Activated naive CD8-positive, alpha-beta T cell treated with anti-CD3 and anti-CD28 coated beads, Interleukin-2, amount 50 U/mL, for 24 hours (primary cell): ENCODE data around the gene RHD.
"Not testable (repeated sequence)": the region's sequence is repeated elsewhere in the genome, so short reads cannot be mapped to it uniquely, and the experiment has no call there.

ENCODE experiments used
- ATAC-seq: fragments of 150-1000 bp; cut with Tn5 transposase; one replicate; pipeline ENCODE4 v1.10.0; 2021
- DNase-seq: peaks from one replicate; pipeline ENCODE4 v3.0.0; 2021
- H3K27ac Mint-ChIP-seq: one replicate; pipeline ENCODE4 v1.8.0; 2021; ENCODE audit warnings: mild to moderate bottlenecking, mixed read lengths
- H3K27me3 Mint-ChIP-seq: one replicate; pipeline ENCODE4 v1.8.0; 2021; ENCODE audit warnings: mixed read lengths
- H3K36me3 Mint-ChIP-seq: one replicate; pipeline ENCODE4 v1.8.0; 2021; ENCODE audit warnings: low read depth, mixed read lengths
- H3K4me1 Mint-ChIP-seq: one replicate; pipeline ENCODE4 v1.8.0; 2021; ENCODE audit warnings: mixed read lengths
- H3K4me3 Mint-ChIP-seq: one replicate; pipeline ENCODE4 v1.8.0; 2021; ENCODE audit warnings: mild to moderate bottlenecking, moderate library complexity, mixed read lengths
- H3K9me3 Mint-ChIP-seq: one replicate; pipeline ENCODE4 v1.8.0; 2021; ENCODE audit warnings: mixed read lengths

The RHD gene

DNA sequence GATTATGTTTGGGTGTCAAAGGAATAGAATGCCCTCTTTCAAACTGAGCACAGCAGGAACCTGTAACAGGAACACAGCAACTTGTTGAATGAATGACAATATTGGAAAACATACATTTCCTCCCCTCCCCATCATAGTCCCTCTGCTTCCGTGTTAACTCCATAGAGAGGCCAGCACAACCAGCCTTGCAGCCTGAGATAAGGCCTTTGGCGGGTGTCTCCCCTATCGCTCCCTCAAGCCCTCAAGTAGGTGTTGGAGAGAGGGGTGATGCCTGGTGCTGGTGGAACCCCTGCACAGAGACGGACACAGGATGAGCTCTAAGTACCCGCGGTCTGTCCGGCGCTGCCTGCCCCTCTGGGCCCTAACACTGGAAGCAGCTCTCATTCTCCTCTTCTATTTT is at the start of gene RHD:
RHD (plus strand) TSS at position 272 of the 400 bp plus-strand sequence; CDS start at position 311, 39 bp downstream.
- H3K27me3 Mint-ChIP-seq, H3K4me1 Mint-ChIP-seq, H3K27ac Mint-ChIP-seq, ATAC-seq, H3K36me3 Mint-ChIP-seq, DNase-seq, H3K4me3 Mint-ChIP-seq, H3K9me3 Mint-ChIP-seq: not testable (repeated sequence)

DNA sequence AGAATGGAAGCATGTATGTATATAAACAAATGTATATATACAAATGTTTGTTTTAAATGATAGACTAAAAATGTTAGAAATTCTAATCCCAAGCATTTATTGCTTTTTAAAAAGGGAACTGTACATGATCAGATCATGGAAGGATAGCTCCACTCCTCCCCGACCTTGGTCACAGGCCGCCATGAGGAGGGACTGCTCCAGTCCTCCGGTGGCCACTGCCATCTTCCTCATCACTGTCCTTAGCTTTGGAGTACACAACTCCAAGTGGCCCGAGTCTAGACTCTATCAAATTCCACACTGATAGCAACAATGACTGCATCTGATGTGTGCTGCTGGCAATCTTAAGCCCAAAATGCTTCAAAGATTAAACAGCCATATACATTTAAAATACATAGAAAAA is 49.7 kb upstream of the RHD start:
- DNase-seq, result no peak
- H3K4me3 Mint-ChIP-seq, result no peak overlapping the region
- H3K9me3 Mint-ChIP-seq, result no peaks in the 10 kb centered on the region
- no peaks in the 10 kb centered on the region for H3K27me3 Mint-ChIP-seq
- no peaks in the 10 kb centered on the region for H3K4me1 Mint-ChIP-seq
- no peak overlapping the region for H3K27ac Mint-ChIP-seq
- H3K36me3 Mint-ChIP-seq, result peaks cover 35% of the 10 kb centered on the region
- ATAC-seq, result no peak

DNA sequence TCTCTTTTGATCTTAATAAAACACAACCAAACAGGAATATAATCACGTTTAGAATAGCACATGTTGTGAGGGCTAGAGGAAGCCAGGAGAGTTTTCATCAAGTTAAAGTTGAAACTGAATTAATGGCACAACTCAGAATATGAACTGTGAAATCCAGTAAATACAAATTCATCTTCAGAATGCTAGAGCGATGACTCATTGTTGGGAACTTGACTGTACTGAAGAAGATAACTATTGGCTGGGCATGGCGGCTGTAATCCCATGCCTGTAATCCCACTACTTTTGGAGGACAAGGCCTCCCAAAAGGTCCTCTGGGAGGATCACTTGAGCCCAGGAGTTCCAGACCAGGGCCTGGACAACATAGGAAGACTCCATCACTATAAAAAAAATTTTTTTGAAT is 48.8 kb upstream of the RHD start:
- no peaks in the 10 kb centered on the region for H3K9me3 Mint-ChIP-seq
- peaks cover 6% of the 10 kb centered on the region for H3K4me1 Mint-ChIP-seq
- no peaks in the 10 kb centered on the region for H3K27me3 Mint-ChIP-seq
- no peak overlapping the region for H3K27ac Mint-ChIP-seq
- no peak overlapping the region for H3K4me3 Mint-ChIP-seq
- no peak for ATAC-seq
- DNase-seq, result no peak
- peaks cover 40% of the 10 kb centered on the region for H3K36me3 Mint-ChIP-seq

DNA sequence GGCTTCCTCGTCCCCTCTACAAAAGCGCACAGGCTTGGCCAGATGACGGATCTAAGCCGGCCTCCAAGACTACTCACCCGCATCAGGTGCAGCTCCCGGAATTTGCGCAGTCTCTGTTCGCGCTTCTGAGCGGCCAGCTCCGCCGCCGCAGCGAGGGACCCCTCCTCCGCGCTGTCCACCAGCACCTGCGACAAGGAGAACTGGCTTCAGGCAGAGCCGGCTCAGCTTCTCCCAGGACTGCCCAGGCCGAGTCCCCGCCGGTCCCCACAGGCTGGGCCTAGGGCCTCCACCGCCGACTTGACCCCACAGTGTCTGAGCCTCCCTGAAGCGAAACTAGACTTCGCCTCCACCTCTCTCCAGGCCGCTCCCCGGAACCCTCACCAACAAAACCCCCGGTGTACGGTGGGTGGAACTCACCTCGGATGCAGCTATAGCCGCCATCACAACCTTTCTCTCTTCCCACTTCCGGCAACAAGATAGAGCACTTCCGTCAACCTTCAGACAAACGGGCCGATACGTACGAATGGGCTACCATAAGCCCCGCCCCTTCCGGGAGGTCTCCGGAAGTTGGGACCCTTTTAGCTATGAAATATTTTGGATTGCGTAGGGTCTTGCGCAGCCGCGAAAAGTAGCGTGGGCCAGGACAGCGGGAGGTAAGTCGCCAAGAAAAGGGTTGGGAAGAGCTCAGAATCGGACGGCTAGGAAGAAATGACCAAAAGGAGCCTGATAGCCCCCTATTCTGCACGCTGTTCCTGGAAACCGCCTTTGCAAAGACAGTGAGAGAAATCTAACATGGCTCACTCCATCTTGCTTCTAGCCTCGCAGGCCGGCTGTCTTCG is 40.1 kb upstream of the RHD start, which contains the start of gene SYF2:
SYF2 (minus strand) TSS at position 476 of the 839 bp plus-strand sequence; CDS start at position 441, 35 bp downstream.
- H3K4me3 Mint-ChIP-seq, result no peak within 1 kb of the TSS

DNA sequence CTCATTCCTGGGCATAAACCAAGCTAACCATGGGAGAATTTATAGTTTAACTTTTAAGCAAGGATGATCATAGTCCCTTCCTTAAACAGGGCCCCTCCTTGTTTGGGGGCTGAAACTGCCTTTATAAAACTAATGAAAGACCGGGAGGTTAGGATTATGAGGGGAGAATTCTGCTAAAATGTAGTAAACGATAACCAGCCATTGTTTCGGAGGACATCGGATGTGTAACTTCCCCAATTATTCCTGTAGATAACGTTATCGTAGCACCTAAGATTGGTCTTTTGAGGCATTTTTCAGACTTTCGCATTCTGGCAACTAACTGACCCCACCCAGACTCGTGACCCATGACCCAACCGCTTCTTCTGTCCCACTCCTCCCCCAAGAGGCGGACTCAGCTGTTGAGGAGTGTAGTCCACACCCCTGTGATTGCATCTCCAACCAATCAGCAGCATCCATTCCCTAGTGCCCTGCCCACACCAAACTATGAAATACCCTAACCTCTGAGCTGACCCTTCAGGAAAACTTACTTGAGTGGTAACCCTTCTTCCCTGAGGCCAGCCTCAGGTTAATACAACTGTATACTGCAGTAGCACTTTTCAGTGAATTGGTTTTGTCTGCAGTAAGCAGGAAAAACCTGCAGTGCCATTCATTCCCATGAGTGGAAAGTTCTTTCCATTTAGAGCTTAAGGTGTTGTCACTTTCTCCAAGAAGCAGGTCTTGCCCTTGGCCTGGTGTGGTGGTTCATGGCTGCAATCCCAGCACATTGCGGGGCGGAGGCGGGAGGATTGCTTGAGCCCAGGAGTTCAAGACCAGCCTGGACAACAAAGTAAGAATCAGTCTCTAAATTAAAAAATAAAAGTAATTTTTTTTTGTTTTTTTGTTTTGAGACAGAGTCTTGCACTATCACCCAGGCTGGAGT is 39.2 kb upstream of the RHD start:
- no peaks in the 10 kb centered on the region for H3K27me3 Mint-ChIP-seq
- H3K27ac Mint-ChIP-seq, result no peak overlapping the region
- DNase-seq (peak; percentile 72), ATAC-seq (peak; percentile 88)
- no peak overlapping the region for H3K4me3 Mint-ChIP-seq
- no peaks in the 10 kb centered on the region for H3K9me3 Mint-ChIP-seq
- peaks cover 17% of the 10 kb centered on the region for H3K36me3 Mint-ChIP-seq
- peaks cover 46% of the 10 kb centered on the region for H3K4me1 Mint-ChIP-seq

More for the DNA sequence above, 40.1 kb upstream of the RHD start, which contains the start of gene SYF2:
- Mint-ChIP-seq H3K36me3 (peaks cover 24% of the 10 kb centered on the region), H3K9me3 (no peaks in the 10 kb centered on the region), H3K27ac (no peak within 1 kb of the TSS), H3K4me1 (peaks cover 44% of the 10 kb centered on the region), H3K27me3 (no peaks in the 10 kb centered on the region)
- peak; percentile 93 for DNase-seq
- peak; percentile 95 for ATAC-seq

DNA sequence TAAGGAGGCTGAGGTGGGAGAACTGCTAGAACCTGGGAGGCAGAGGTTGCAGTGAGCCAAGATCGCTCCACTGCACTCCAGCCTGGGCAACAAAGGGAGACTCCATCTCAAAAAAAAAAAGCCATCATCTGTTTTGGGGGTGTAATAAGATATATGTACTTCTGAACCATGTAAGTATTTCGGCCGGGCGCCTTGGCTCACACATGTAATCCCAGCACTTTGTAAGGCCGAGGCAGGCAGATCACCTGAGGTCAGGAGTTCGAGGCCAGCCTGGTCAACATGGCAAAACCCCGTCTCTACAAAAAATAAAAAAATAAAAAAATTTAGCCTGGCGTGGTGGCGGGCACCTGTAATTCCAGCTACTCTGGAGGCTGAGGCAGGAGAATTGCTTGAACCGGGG is 36.9 kb upstream of the RHD start:
- Mint-ChIP-seq H3K36me3 (peaks cover 13% of the 10 kb centered on the region), H3K4me1 (peaks cover 55% of the 10 kb centered on the region)
- DNase-seq, H3K4me3 Mint-ChIP-seq, H3K27me3 Mint-ChIP-seq, H3K9me3 Mint-ChIP-seq, ATAC-seq, H3K27ac Mint-ChIP-seq: not testable (repeated sequence)

DNA sequence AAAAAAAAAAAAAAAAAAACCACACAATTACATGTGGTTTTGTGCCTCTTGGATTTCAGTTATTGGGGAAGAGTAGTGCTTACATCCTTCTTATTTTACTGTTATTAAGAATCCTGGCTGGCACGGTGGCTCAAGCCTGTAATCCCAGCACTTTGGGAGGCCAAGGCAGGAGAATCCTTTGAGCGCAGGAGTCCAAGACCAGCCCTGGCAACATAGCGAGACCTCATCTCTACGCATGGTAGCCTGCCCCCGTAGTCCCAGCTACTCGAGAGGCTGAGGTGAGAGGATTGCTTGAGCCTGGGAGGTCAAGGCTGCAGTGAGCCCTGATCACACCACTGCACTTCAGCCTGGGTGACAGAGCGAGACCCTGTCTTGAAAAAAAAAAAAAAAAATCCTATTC is 36.0 kb upstream of the RHD start:
- peaks cover 57% of the 10 kb centered on the region for H3K4me1 Mint-ChIP-seq
- ATAC-seq, DNase-seq, H3K9me3 Mint-ChIP-seq, H3K27me3 Mint-ChIP-seq, H3K27ac Mint-ChIP-seq, H3K4me3 Mint-ChIP-seq: not testable (repeated sequence)
- peaks cover 15% of the 10 kb centered on the region for H3K36me3 Mint-ChIP-seq

DNA sequence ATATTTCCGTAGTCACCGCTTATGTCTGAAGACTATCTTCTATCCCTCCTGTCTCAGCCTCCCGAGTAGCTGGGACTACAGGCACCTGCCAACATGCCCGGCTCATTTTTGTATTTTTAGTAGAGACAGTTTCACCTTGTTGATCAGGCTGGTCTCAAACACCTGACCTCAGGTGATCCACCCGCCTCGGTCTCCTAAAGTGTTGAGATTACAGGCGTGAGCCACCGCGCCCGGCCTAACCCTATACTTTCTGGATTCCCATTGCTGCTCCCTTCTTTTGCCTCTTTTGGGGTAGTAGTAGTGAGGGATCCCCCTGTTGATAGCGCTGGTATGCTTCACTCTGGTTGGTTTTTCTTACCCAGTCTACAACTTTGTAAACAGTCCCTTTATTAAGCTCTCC is 34.3 kb upstream of the RHD start:
- ATAC-seq, result no peak
- peaks cover 28% of the 10 kb centered on the region for H3K36me3 Mint-ChIP-seq
- H3K4me3 Mint-ChIP-seq, result no peak overlapping the region
- no peak overlapping the region for H3K27ac Mint-ChIP-seq
- H3K9me3 Mint-ChIP-seq, result no peaks in the 10 kb centered on the region
- DNase-seq, result no peak
- no peaks in the 10 kb centered on the region for H3K27me3 Mint-ChIP-seq
- peaks cover 64% of the 10 kb centered on the region for H3K4me1 Mint-ChIP-seq

DNA sequence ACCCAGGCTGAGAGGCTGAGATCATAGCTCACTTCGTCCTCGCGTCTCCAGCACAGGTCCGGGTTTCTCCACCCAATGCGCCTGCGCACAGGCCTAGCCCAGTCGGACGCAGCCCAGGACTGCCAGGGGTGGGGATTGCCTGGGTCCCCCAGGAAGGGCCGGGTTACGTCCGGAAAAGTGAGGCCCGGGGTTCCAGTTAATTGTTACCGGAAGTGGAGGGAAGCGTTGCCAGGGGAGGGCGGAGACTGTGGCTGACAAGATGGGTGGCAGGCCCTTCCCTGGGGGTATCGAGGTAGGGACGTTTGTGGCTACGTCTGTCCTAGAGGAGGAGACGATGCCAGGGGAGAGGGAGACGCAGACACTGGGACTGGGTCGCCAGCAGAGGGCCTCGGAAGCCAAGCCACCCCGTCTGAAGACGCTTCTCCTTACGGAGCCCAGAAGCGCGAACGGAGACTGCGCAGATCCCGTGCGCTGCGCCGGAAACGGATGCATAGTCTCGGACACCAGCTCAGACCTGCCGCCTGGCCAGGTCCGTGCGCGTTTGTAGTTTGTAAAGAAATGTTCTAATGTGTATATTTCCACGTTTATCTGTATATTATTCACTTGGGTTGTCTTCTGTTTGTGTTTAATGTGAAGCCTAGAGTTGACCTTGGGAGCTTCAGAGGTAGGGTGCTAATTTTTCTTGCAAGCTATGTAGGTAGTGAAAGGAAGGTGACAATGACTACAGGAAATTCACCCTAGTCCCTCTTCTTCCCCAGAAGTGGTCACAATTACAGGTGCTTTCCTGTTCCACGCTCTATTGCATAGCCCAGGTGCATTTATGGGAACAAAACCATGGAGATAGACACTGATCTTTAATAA is 32.4 kb upstream of the RHD start:
- H3K4me1 Mint-ChIP-seq, result peaks cover 68% of the 10 kb centered on the region

DNA sequence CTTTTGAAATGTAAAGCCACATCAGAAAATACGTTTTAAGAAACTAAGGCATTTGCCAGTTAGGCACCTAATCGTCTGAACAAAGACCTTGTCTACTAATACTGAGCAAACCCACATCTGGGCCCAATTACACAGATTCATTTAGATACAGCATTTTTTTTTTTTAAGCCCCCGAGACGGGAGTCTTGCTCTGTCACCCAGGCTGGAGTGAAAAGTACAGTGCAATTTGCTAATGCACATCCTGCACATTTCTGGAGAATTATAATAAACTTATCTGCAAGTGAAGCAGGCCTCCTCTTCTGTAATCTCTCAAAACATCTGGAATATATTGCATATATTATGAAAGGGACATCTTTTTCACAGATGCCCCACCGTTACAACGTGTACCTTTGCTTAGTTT is 28.4 kb upstream of the RHD start:
- peaks cover 3% of the 10 kb centered on the region for H3K27me3 Mint-ChIP-seq
- H3K27ac Mint-ChIP-seq, result peak overlapping the region; percentile 33
- peak overlapping the region; percentile 15 for H3K4me3 Mint-ChIP-seq
- H3K4me1 Mint-ChIP-seq, result peaks cover 78% of the 10 kb centered on the region
- H3K36me3 Mint-ChIP-seq, result peaks cover 61% of the 10 kb centered on the region
- DNase-seq (no peak), ATAC-seq (no peak)
- H3K9me3 Mint-ChIP-seq, result no peaks in the 10 kb centered on the region

More for the DNA sequence above, 32.4 kb upstream of the RHD start:
- Mint-ChIP-seq H3K9me3 (no peaks in the 10 kb centered on the region), H3K4me3 (peak overlapping the region; percentile 88), H3K27ac (peak overlapping the region; percentile 95), H3K36me3 (peaks cover 39% of the 10 kb centered on the region), H3K27me3 (no peaks in the 10 kb centered on the region)
- DNase-seq (peak; percentile 94), ATAC-seq (peak; percentile 95)

DNA sequence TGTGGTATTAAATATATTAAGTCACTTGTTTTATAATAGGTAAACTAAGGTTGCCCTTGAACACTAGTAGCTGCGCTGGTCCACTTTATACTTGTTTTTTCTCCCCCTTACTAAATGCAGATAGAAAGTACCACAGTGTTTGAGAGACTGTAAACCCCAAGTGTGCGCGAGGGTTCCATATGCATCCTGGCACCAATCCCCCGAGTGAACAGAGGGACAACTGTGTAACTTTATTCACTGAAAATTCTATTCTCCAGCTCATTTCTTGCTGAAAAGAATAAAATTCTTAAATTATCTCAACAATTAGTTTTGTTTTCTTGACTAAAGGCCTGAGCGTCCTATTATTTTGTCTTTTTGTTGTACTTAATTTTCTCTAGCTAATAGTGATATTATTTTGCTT is 26.9 kb upstream of the RHD start:
- no peak for DNase-seq
- peak overlapping the region; percentile 98 for H3K27ac Mint-ChIP-seq
- no peak for ATAC-seq
- peaks cover 66% of the 10 kb centered on the region for H3K4me1 Mint-ChIP-seq
- H3K27me3 Mint-ChIP-seq, result peaks cover 3% of the 10 kb centered on the region
- H3K36me3 Mint-ChIP-seq, result peaks cover 57% of the 10 kb centered on the region
- peak overlapping the region; percentile 94 for H3K4me3 Mint-ChIP-seq
- H3K9me3 Mint-ChIP-seq, result no peaks in the 10 kb centered on the region

DNA sequence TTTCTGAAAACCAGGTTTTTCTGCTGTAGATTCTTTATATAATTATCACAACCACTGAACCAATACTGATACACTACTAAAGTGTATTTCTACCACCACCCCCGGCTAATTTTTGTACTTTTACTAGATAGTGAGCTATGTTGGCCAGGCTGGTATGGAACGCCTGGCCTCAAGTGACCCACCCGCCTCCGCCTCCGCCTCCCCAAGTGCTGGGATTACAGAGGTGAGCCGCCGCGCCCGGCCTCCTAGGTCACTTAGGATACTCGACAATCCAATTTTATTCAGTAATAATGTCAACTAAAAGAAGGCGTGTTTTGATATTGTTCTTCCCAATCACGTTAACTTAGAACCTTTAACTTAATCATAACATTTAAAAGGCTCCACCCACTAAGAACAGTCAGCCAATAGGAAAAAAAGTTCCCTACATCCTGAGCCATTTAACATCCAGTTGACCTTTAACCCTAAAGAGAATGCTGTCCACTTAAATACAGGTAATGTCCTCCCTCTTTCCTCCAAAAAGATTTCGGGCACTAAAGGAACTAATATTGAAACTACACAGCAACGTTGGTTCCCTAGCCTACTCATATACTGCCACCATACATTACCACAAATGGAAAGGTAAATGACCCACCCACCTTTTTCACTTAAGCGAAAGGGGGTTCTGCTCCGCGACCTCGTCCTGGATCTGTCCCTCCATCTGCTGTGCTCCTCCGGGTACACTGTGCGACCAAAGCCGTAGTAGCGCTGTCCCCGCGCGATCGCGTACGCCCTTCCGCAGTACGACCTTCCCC is 26.3 kb upstream of the RHD start:
- Mint-ChIP-seq H3K4me1 (peaks cover 60% of the 10 kb centered on the region), H3K4me3 (peak overlapping the region; percentile 94), H3K27ac (peak overlapping the region; percentile 98), H3K36me3 (peaks cover 53% of the 10 kb centered on the region), H3K9me3 (no peaks in the 10 kb centered on the region), H3K27me3 (peaks cover 3% of the 10 kb centered on the region)
- DNase-seq, result no peak
- ATAC-seq, result peak; percentile 4

DNA sequence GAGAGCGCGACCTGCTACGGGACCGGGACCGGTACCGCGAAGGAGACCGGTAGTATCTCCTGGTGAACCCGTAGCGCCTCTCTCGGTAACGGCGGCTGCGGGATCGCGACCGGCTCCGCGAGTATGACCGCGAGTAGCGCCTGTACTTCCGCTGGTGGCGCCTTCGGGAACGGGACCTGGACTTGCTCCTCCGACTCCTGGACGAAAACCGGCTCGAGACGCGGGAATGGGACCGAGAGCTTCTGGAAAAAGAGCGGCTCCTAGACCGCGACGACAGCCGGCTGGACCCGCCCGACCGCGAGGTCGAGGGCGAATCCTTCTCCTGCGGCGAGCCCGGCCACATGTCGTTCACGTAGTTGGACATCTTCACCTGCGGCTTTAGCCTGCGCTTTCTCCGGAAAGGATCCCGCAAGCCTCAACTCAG is 25.7 kb upstream of the RHD start:
- peak overlapping the region; percentile 94 for H3K4me3 Mint-ChIP-seq
- H3K9me3 Mint-ChIP-seq, result no peaks in the 10 kb centered on the region
- peaks cover 56% of the 10 kb centered on the region for H3K4me1 Mint-ChIP-seq
- H3K27ac Mint-ChIP-seq, result peak overlapping the region; percentile 98
- ATAC-seq (no peak), DNase-seq (peak; percentile 45)
- H3K36me3 Mint-ChIP-seq, result peaks cover 51% of the 10 kb centered on the region
- peaks cover 3% of the 10 kb centered on the region for H3K27me3 Mint-ChIP-seq
